Brain microvascular endothelial cell (primary cell): ENCODE measurements around the gene SHROOM3.

Source experiments
- DNase-seq: peaks from one replicate; pipeline ENCODE4 v3.0.0-alpha.2; 2020
- H3K27ac ChIP-seq: fragments of 250-450 bp; sonication (Bioruptor Pico); 2 replicates; pipeline ENCODE4 v1.5.1; 2020; ENCODE audit warnings: mild to moderate bottlenecking, moderate library complexity
- H3K27me3 ChIP-seq: fragments of 250-450 bp; sonication (Bioruptor Pico); replicated peaks from 2 replicates; pipeline ENCODE4 v1.5.1; 2020; ENCODE audit warnings: mild to moderate bottlenecking
- H3K36me3 ChIP-seq: fragments of 250-450 bp; sonication (Bioruptor Pico); replicated peaks from 2 replicates; pipeline ENCODE4 v1.5.1; 2020; ENCODE audit warnings: mild to moderate bottlenecking
- H3K4me3 ChIP-seq: 2 replicates; pipeline ENCODE4 v1.5.1; 2011; ENCODE audit warnings: low read depth, mild to moderate bottlenecking, control low read depth, low read length, moderate library complexity
- CTCF ChIP-seq: IDR thresholded peaks from 2 replicates; pipeline ENCODE4 v1.5.1; 2011; ENCODE audit warnings: low read depth, mild to moderate bottlenecking, moderate library complexity, low read length, control low read depth, inconsistent platforms; ENCODE audit errors: missing control alignments
- in situ Hi-C: cut with HindIII; loops from 2 replicates; pipeline ENCODE4 v1.10.0; 2017; ENCODE audit warnings: low sequenced_read_pairs, low pct_ligation_motif_present

The SHROOM3 gene

GRCh38 chr4:76687746-76688448, 252.9 kb downstream of the SHROOM3 start:
- no peak overlapping the region for H3K27ac ChIP-seq
- H3K4me3 ChIP-seq = no peak overlapping the region
- TF ChIP-seq CTCF = no peak
- no peak for DNase-seq
- no peaks in the 10 kb centered on the region for H3K36me3 ChIP-seq
- in situ Hi-C loops = no loop called here
- no peaks in the 10 kb centered on the region for H3K27me3 ChIP-seq

- no peak overlapping the region for H3K27ac ChIP-seq
- TF ChIP-seq CTCF = no peak
Observed at GRCh38 chr4:76688619-76689144, 253.7 kb downstream of the SHROOM3 start.

GRCh38 chr4:76689145-76689817, 254.3 kb downstream of the SHROOM3 start:
- Histone ChIP-seq H3K4me3 (peak overlapping the region; percentile 64), H3K27ac (no peak overlapping the region), H3K27me3 (no peaks in the 10 kb centered on the region), H3K36me3 (no peaks in the 10 kb centered on the region)
- DNase-seq = no peak
- in situ Hi-C loops = no loop called here
- TF ChIP-seq CTCF = no peak

More at GRCh38 chr4:76688619-76689144, 253.7 kb downstream of the SHROOM3 start:
- in situ Hi-C loops = no loop called here
- Histone ChIP-seq H3K36me3 (no peaks in the 10 kb centered on the region), H3K27me3 (no peaks in the 10 kb centered on the region), H3K4me3 (peak overlapping the region; percentile 64)
- DNase-seq = no peak

GRCh38 chr4:76690011-76690905, 255.2 kb downstream of the SHROOM3 start:
- in situ Hi-C loops = no loop called here
- Histone ChIP-seq H3K36me3 (no peaks in the 10 kb centered on the region), H3K4me3 (peak overlapping the region; percentile 64), H3K27ac (no peak overlapping the region), H3K27me3 (no peaks in the 10 kb centered on the region)
- no peak for DNase-seq
- no peak for TF ChIP-seq CTCF

- Histone ChIP-seq H3K27ac (no peak overlapping the region), H3K4me3 (no peak overlapping the region), H3K27me3 (no peaks in the 10 kb centered on the region), H3K36me3 (no peaks in the 10 kb centered on the region)
- TF ChIP-seq CTCF = no peak
- no peak for DNase-seq
- in situ Hi-C loops = no loop called here
Observed at GRCh38 chr4:76690906-76691275, 255.9 kb downstream of the SHROOM3 start.
